ENCODE measurements around the gene PAK1IP1.
"Not testable (repeated sequence)": the region's sequence is repeated elsewhere in the genome, so short reads cannot be mapped to it uniquely, and the experiment has no call there.

Gene PAK1IP1

DNA sequence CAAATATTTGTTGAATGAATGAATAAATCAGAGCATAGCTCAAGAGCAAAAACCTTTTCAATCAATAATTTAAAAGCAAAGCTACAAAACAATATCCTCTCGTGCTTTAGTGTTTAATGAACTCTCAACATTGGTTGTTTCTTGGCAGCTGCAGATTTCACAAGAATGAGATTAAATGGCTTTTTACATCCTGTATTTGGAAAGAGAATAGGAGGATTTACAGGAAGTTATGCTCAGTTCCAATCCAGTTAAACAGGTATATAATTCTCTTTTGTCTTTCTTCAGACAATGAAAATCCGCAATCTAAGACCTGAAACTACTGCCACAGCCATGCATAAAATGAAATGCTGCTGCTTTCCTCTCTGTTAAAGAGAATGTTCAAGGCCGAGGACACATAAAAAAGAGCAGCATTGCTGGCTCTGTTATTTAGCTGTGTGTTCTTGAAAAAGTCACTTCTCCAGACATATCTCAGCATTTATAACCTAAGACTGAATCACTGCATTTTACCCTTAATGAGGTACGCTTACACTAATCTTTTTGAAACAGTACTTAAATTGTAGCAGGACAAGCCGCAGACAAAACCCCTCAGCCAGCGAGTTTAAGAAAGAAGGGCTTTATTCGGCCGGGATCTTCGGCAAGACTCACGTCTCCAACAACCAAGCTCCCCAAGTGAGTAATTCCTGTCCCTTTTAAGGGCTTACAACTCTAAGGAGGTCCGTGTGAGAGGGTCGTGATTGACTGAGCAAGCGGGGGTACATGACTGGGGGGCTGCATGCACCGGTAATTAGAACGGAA lies 3.9 kb upstream of the PAK1IP1 start:
- in situ Hi-C loops (cut with MboI; ENCODE audit: low sequenced_read_pairs): no loop called here

DNA sequence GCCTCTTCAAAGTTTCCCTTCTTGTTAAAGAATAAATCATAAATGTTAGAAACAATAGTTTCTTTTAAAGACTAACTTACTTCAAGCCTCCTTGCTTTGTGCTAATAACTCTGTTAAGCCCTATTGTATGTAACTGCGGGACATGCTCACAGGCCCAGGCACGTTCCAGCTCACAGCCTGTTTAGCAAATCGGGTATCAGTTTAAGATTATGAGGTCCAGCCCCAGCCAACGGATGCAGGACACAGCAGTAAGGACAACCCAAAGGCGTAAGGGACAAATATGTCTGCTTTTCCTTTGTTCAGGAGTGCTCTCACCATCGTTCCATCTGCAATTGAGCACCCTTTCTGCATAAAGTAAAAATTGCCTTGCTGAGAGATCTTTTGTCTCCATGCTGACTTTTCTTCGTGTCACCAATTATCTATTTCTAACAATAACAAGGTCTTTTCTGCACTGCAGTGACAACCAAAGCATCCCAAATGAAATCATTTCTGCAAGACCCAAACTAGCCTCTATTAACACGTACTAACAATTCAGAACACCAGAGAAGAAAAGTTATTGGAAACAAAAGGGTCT lies 1.7 kb upstream of the PAK1IP1 start:
- in situ Hi-C loops (cut with MboI; ENCODE audit: low sequenced_read_pairs): no loop called here

DNA sequence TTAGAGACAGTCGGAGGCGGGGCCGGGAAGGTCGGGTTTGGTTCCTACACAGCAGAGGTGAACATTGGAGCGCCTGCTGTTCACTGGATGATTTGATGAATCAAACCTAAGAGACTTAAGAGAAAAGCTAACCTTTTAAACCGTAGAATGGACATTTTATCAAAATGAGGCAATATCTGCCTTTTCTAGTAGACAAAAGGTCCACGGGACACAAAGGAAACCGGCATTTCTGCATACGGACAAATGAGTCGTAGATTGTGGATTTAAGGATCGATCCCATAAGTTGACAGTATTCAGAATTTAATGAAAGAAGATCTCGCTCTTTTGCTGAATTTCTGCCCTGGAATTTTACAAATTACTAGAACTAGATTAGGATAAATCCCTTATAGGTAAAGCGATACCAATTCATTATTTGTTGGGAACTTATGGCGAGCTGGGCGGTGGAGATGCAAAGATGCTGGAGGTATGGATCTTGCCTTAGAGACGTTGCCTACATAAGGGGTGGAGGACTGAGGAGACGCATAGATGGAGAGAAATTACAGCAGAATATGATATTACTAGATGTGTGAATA lies 400 bp downstream of the PAK1IP1 start:
- in situ Hi-C loops (cut with MboI; ENCODE audit: low sequenced_read_pairs): no loop called here

DNA sequence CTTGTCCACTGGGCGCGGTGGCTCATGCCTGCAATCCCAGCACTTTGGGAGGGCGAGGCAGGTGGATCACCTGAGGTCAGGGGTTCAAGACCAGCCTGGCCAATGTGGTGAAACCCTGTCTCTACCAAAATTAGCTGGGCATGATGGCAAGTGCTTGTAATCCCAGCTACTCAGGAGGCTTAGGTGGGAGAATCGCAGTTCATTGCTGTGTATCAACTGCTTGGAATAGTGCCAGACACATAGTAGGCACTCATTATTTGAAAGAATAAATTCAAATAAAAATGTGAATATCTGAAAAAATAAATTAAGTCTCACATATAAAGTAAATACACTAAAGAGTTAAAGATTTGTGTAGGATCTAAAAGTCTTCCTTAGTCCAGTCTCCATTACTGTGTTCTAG lies 1.9 kb downstream of the PAK1IP1 start:
- in situ Hi-C loops (cut with MboI; ENCODE audit: low sequenced_read_pairs): no loop called here

DNA sequence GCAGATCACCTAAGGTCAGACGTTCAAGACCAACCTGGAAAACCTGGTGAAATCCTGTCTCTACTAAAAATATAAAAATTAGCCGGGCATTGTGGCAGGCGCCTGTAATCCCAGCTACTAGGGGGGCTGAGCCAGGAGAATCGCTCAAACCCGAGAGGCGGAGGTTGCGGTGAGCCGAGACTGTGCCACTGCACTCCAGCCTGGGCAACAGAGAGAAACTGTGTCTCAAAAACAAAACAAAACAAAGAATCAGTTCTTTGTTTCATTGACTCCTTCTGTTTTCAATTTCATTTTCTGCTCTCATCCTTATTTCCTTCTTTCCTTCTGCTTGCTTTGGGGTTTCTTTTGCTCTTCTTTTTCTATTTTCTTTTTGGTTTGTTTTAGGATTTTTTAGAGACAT lies 19.2 kb downstream of the PAK1IP1 start:
- in situ Hi-C loops (cut with MboI; ENCODE audit: low sequenced_read_pairs): no loop called here

DNA sequence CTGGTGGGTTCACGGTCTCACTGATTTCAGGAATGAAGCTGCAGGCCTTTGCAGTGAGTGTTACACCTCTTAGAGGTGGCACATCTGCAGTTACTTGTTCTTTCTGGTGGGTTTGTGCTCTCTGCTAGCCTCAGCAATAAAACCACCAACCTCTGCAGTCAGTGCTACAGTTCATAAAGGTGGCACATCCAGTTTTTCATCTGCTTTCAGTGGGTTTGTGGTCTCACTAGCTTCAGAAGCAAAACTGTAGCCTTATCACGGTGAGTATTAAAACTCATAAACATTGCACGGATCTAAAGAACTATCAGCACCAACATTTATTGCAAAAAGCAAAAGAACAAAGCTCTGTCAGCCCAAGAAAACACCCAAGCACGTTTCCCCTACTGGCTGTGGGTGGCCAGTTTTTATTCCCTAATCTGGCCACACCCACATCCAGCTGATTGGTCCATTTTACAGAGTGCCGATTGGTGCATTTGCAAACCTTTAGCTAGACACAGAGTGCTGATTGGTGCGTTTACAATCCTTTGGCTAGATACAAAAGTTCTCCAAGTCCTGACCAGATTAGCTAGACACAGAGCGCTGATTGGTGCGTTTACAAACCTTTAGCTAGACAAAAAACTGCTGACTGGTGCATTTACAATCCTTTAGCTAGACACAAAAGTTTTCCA lies 24.7 kb downstream of the PAK1IP1 start:
- in situ Hi-C loops (cut with MboI; ENCODE audit: low sequenced_read_pairs): no loop called here

DNA sequence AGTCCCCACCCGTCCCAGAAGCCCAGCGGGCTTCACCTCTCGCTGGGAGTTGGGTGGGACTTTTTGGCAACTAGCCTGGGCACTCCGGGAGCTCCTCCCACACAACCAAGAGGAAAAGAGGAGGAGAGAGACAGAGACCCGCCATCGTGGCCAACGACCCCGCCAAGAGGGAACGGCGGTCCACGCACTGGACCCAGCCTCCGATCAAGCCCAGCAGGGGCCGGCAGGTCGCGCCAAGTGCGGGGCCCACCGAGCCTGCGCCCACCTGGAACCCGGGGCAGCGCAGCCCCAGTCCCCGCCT lies 25.1 kb downstream of the PAK1IP1 start:
- in situ Hi-C loops (cut with MboI; ENCODE audit: low sequenced_read_pairs): no loop called here

DNA sequence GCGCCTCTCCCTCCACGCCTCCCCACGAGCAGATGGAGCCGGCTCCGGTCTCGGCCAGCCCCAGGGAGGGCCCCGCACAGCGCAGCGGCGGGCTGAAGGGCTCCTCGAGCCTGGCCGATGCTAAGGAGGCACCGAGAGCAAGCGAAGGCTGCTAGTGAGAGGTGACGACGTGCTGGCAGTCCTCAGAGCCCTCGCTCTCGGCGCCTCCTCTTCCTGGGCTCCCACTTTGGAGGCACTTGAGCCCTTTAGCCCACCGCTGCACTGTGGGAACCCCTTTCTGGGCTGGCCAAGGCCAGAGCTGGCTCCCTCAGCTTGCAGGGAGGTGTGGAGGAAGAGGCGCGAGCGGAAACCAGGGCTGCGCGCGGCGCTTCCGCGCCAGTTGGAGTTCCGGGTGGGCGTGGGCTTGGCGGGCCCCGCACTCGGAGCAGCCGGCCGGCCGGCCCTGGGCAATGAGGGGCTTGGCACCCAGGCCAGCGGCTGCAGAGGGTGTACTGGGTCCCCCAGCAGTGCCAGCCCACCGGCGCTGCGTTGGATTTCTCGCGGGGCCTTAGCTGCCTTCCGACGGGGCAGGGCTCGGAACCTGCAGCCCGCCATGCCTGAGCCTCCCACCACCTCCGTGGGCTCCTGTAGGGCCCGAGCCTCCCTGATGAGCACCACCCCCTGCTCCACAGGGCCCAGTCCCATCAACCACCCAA lies 25.6 kb downstream of the PAK1IP1 start:
- in situ Hi-C loops (cut with MboI; ENCODE audit: low sequenced_read_pairs): no loop called here

DNA sequence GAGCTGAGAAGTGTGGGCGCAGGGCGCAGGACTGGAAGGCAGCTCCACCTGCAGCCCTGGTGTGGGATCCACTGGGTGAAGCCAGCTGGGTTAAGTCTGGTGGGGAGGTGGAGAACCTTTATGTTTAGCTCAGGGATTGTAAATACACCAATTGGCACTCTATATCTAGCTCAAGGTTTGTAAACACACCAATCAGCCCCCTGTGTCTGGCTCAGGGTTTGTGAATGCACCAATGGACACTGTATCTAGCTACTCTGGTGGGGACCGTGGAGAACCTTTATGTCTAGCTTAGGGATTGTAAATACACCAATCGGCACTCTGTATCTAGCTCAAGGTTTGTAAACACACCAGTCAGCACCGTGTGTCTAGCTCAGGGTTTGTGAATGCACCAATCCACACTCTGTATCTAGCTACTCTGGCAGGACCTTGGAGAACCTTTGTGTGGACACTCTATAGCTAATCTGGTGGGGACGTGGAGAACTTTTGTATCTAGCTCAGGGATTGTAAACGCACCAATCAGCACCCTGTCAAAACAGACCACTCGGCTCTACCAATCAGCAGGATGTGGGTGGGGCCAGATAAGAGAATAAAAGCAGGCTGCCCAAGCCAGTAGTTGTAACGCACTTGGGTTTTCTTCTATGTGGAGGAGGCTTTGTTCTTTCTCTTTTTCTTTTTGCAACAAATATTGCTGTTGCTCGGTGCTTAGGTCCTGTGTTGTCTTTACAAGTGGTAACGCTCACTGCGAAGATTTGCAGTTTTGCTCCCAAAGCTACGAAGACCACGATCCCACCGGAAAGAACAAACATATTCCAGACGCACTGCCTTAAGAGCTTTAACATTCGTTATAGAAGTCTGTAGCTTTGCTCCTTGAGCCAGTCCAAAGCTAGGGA lies 26.4 kb downstream of the PAK1IP1 start:
- in situ Hi-C loops (cut with MboI; ENCODE audit: low sequenced_read_pairs): not testable (repeated sequence)

DNA sequence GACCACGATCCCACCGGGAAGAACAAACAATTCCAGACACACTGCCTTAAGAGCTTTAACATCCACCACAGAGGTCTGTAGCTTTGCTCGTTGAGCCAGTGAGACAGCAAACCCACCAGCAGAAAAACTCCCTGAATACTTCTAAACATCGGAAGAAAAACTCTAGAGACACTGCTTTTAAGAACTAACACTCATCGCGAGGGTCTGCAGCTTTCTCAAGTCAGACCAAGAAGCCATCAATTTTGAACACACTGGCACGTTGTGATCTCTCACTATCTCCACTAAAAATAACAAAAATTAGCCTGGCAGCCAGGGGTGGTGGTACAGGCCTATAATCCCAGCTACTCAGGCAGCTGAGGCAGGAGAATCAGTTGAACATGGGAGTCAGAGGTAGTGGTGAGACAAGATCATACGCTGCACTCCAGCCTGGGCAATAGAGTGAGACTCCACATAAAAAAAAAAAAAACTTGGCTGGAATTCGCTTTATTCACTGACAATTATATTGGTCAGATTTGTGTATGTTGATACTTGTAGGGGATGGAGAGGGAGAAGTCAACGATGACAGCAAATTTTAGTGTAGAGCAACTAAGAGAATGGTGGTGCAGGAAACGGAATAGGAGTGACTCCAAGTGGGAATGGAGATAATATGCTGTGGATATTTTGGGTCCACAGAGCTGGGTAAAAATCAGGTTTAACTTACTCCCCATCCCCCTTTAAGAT lies 27.2 kb downstream of the PAK1IP1 start:
- in situ Hi-C loops (cut with MboI; ENCODE audit: low sequenced_read_pairs): no loop called here

DNA sequence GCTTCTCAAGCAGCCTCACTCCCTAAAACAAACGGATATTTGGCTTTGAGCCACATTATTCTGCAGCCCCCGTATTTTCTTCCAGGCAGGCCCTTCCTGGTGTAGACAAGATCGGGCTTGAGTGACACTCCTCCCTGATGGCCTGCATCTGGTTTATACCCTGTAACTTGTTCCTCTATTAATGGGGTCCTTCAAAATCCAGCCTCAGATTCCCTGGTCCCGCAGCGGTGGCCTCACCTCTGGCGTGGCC lies 27.7 kb downstream of the PAK1IP1 start:
- in situ Hi-C loops (cut with MboI; ENCODE audit: low sequenced_read_pairs): no loop called here

DNA sequence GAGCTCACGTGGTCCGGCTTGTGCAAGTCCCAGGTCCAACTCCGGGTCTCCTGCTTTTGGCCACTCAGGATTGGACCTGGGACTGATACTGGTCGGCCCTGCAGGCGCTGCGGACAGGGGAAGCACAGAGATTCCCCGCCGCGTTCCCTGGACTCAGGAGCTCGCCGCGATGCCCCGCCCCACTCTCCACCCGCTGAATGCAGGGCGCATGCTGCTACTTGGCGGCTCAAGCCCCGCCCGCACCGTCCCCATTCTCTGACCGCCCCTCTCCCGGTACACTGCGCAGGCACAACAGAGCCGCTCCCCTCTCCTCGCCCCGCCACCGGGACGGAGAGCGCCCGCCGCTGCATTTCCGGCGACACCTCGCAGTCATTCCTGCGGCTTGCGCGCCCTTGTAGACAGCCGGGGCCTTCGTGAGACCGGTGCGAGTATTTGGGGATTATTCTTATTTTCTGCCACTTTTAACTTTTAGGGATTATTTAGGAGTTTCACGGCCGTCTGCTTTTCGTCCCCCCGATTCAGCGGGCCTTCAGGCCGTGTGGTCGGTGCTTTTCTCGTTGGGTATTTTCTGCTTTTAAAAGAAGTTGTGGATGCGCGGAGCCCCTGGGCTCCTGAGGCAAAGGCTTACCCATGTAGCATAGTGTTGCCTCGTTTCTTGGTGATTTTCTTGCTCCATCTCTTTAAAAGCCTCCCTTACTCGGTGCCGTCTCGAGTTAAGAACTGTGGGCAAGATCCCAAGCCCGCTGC lies 28.2 kb downstream of the PAK1IP1 start, which contains the start of gene TMEM14C:
Gene TMEM14C, plus strand, starts transcription at position 251 of the 747 bp plus-strand sequence. CDS start 1,544 bp downstream, outside the sequence.
- in situ Hi-C loops (cut with MboI; ENCODE audit: low sequenced_read_pairs): no loop called here

DNA sequence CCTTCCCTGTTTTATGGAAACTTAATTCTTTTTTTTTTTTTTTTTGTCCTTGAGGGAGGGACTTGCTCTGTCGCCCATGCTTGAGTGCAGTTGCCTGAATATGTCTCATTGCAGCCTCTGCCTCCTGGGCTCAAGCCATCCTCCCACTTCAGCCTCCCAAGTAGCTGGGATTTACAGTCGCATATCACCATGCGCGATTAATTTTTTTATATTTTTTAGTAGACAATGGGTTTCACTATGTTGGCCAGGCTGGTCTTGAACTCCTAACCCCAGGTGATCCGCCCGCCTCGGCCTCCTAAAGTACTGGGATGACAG lies 28.8 kb downstream of the PAK1IP1 start:
- in situ Hi-C loops (cut with MboI; ENCODE audit: low sequenced_read_pairs): no loop called here

DNA sequence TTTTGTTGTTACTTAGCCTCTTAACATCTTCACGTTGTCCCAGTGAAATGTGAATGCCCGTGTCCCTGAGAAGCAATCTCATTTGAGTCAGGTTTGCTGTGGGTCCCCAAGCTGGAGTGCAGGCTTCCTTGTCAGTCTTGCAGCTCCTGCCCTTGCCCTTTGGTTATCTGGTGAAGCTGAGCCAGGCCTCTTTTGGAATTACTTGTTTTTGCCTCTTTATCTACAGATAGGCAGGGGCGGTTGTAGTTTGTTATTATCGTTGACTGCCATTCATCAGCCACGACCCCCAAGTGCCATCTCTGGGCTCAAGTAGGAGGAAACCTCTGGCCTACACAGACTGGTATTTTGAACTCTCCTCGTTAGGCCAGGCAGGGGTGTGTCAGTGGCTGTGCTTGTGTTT lies 30.3 kb downstream of the PAK1IP1 start:
- in situ Hi-C loops (cut with MboI; ENCODE audit: low sequenced_read_pairs): no loop called here

DNA sequence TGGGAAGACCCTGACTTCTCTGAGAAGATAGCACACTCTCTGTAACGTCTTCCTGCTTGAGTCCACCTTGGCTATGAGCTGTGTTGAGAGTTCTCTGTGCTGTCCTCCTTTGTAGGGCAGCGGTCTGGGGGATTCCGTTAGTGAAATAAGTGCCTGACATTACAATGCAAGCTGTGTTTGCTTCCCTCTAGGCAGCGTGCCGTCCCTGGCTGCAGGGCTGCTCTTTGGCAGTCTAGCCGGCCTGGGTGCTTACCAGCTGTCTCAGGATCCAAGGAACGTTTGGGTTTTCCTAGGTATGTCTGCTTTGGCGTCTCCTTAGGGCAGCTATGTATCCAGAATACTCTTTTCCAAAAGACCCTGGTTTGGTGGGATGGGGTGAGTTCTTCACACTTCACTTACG lies 30.9 kb downstream of the PAK1IP1 start:
- in situ Hi-C loops (cut with MboI; ENCODE audit: low sequenced_read_pairs): no loop called here

DNA sequence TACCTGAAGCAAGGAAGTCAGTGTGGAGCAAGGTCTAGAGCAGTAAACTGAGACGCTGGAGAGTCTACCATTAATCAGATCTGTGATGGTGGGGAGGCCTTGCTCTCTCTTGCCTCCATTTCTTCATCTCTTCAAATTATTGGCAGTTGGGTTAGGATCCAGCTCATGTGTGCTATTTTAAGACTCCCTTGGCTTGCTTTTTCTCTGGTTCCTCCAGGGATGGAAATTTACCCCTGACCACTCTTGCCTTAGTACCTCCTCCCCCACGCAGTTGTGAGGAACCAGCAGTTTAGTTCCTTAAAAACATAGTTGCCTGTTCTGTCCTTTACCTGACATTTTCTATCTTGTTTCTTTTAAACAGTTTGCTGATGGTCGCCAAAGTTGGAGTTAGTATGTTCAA lies 35.5 kb downstream of the PAK1IP1 start:
- in situ Hi-C loops (cut with MboI; ENCODE audit: low sequenced_read_pairs): no loop called here

DNA sequence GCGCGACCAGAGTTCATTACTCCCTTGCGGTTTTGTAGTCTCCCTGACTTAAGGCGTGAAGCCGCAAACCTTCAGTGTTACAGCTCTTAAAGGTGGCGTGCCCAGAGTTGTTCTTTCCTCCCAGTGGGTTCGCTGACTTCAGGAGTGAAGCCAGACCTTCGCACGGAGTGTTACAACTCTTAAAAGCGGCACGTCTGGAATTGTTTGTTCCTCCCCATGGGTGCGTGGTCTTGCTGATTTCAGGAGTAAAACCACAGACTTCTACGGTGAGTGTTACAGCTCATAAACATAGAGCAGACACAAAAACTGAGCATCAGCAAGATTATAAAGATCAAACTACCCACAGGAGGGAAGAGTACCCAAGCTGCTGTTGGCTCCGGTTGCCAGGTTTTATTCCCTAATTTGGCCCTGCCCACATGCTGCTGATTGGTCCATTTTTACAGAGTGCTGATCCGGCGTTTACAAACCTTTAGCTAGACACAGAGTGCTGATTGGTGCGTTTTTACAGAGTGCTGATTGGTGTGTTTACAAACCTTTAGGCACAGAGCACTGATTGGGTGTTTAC lies 38.5 kb downstream of the PAK1IP1 start:
- in situ Hi-C loops (cut with MboI; ENCODE audit: low sequenced_read_pairs): no loop called here

DNA sequence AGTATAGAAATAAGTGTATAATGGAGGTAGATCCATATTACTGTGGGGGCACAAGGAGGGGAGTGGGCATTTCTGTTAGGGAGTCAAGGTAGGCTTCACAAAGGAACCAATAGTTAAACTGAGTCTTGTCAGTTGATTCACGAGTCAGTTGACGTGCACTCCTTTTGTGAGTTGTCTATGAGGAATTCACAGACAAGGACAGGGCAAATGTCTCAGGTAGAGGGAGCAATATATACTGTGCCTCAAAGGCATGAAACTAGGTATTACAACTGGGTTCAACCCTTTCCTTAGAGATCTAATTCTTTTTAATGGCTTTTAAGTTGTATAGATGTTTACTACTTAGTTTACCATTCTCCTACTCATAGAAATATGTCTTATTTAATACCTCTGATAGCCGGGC lies 39.1 kb downstream of the PAK1IP1 start:
- in situ Hi-C loops (cut with MboI; ENCODE audit: low sequenced_read_pairs): no loop called here

DNA sequence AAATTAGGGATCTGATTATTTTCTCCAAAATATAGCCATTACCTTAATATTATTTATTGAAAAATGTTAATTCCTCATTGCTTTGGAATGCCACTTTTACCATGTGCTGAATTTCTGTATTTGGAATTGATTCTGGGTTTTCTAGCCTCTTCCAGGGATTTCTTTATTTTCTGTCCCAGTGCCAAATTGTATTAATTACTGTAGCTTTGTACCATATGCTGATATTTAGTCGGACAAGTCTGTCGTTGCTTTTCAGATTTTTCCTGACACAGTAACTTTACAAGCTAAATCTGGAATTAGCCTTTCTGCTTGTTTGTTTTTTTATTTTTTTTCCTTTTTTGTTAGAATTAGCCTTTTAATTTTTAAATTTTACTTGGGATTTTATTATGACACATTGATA lies 42.0 kb downstream of the PAK1IP1 start:
- in situ Hi-C loops (cut with MboI; ENCODE audit: low sequenced_read_pairs): no loop called here

Data from HL-60/S4 treated with phorbol 12-myristate 13-acetate at 8.2 ng/mL for 4 days and 3 days (cell line).